Skeletal muscle tissue (tissue), 4 donors: ENCODE results near the gene RIMKLA. TPM values are rescaled to one million over a fixed set of nuclear protein-coding genes. Genes with fewer than 3 reads are reported as not detected.

ENCODE experiments used
- H3K27ac ChIP-seq: one replicate; pipeline ENCODE4 v1.7.0; 2013; ENCODE audit warnings: mild to moderate bottlenecking, low read depth, low read length, inconsistent platforms
- H3K27me3 ChIP-seq, 3 donors: one replicate each; pipeline ENCODE4 v1.7.0; 2013; ENCODE audit warnings: low read length in 3 of 3; ENCODE audit not compliant: control insufficient read depth in 3 of 3, insufficient read depth in 3 of 3
- H3K36me3 ChIP-seq, 3 donors: one replicate each; pipeline ENCODE4 v1.7.0; 2013; ENCODE audit warnings: low read length in 3 of 3; ENCODE audit not compliant: control insufficient read depth in 3 of 3, insufficient read depth in 3 of 3
- H3K4me1 ChIP-seq, 3 donors: one replicate each; pipeline ENCODE4 v1.7.0; 2013; ENCODE audit warnings: low read length in 3 of 3, mild to moderate bottlenecking in 3 of 3; ENCODE audit not compliant: control insufficient read depth in 3 of 3, insufficient read depth in 3 of 3
- H3K4me3 ChIP-seq, 3 donors: one replicate each; pipeline ENCODE4 v1.7.0; 2013; ENCODE audit warnings: low read length in 3 of 3
- H3K9ac ChIP-seq, 3 donors: one replicate each; pipeline ENCODE4 v1.7.0; 2013; ENCODE audit warnings: low read length in 3 of 3, mild to moderate bottlenecking in 3 of 3, moderate library complexity in 2 of 3, low read depth in 1 of 3
- H3K9me3 ChIP-seq, 3 donors: one replicate each; pipeline ENCODE4 v1.7.0; 2013; ENCODE audit warnings: low read length in 3 of 3; ENCODE audit not compliant: control insufficient read depth in 3 of 3
- total RNA-seq: library from RNA; depleted of rRNA; stranded (reverse); fragments of >200 nt; gene quantifications from one replicate; pipeline ENCODE4 v1.2.3, GENCODE V29; 2014
- donor health status: Osteomylitis.

RIMKLA gene
- total RNA-seq, 1 donor from 2014 or later, result 0.52 TPM

GRCh38 chr1:42343049-42343448, 37.5 kb upstream of the RIMKLA start:
- Histone ChIP-seq H3K4me3 (no peak overlapping the region), H3K27me3 (no peaks in the 10 kb centered on the region), H3K9me3 (no peaks in the 10 kb centered on the region), H3K4me1 (no peaks in the 10 kb centered on the region), H3K9ac (no peak overlapping the region), H3K36me3 (no peaks in the 10 kb centered on the region), H3K27ac (no peak overlapping the region)

GRCh38 chr1:42348498-42348897, 32.1 kb upstream of the RIMKLA start:
- Histone ChIP-seq H3K27ac (no peak overlapping the region), H3K9me3 (no peaks in the 10 kb centered on the region), H3K4me3 (no peak overlapping the region), H3K27me3 (peaks cover 2 to 7% (median 5%) of the 10 kb centered on the region in 3 donors), H3K36me3 (no peaks in the 10 kb centered on the region), H3K9ac (no peak overlapping the region), H3K4me1 (no peaks in the 10 kb centered on the region)

- Histone ChIP-seq H3K36me3 (no peaks in the 10 kb centered on the region), H3K9ac (no peak overlapping the region), H3K9me3 (no peaks in the 10 kb centered on the region), H3K4me1 (no peaks in the 10 kb centered on the region), H3K27ac (no peak overlapping the region), H3K27me3 (peaks cover 4 to 8% (median 5%) of the 10 kb centered on the region in 3 donors), H3K4me3 (no peak overlapping the region)
Measured at GRCh38 chr1:42350086-42350485, 30.5 kb upstream of the RIMKLA start.

GRCh38 chr1:42358791-42359190, 21.8 kb upstream of the RIMKLA start:
- no peaks in the 10 kb centered on the region for H3K9me3 ChIP-seq
- no peak overlapping the region for H3K27ac ChIP-seq

GRCh38 chr1:42359466-42359865, 21.1 kb upstream of the RIMKLA start:
- H3K36me3 ChIP-seq, result no peaks in the 10 kb centered on the region
- H3K27ac ChIP-seq, result no peak overlapping the region
- no peaks in the 10 kb centered on the region for H3K9me3 ChIP-seq
- H3K9ac ChIP-seq, result no peak overlapping the region
- no peaks in the 10 kb centered on the region for H3K27me3 ChIP-seq
- no peaks in the 10 kb centered on the region for H3K4me1 ChIP-seq
- no peak overlapping the region for H3K4me3 ChIP-seq

More at GRCh38 chr1:42358791-42359190, 21.8 kb upstream of the RIMKLA start:
- H3K27me3 ChIP-seq, result no peaks in the 10 kb centered on the region
- no peaks in the 10 kb centered on the region for H3K4me1 ChIP-seq
- no peak overlapping the region for H3K9ac ChIP-seq
- no peak overlapping the region for H3K4me3 ChIP-seq
- no peaks in the 10 kb centered on the region for H3K36me3 ChIP-seq

GRCh38 chr1:42364089-42364488, 16.5 kb upstream of the RIMKLA start:
- H3K4me3 ChIP-seq, result no peak overlapping the region
- no peaks in the 10 kb centered on the region for H3K4me1 ChIP-seq
- peaks cover 0 to 5% (median 0%) of the 10 kb centered on the region in 3 donors for H3K27me3 ChIP-seq
- no peaks in the 10 kb centered on the region for H3K9me3 ChIP-seq
- H3K27ac ChIP-seq, result no peak overlapping the region
- H3K9ac ChIP-seq, result no peak overlapping the region
- H3K36me3 ChIP-seq, result no peaks in the 10 kb centered on the region

GRCh38 chr1:42364542-42364941, 16.1 kb upstream of the RIMKLA start:
- no peak overlapping the region for H3K4me3 ChIP-seq
- H3K27ac ChIP-seq, result no peak overlapping the region
- H3K4me1 ChIP-seq, result no peaks in the 10 kb centered on the region
- no peaks in the 10 kb centered on the region for H3K36me3 ChIP-seq
- no peak overlapping the region for H3K9ac ChIP-seq
- H3K27me3 ChIP-seq, result peaks cover 0 to 5% (median 0%) of the 10 kb centered on the region in 3 donors
- H3K9me3 ChIP-seq, result no peaks in the 10 kb centered on the region

GRCh38 chr1:42365118-42365517, 15.5 kb upstream of the RIMKLA start:
- Histone ChIP-seq H3K4me1 (no peaks in the 10 kb centered on the region), H3K36me3 (no peaks in the 10 kb centered on the region), H3K9ac (no peak overlapping the region), H3K27me3 (peaks cover 0 to 5% (median 0%) of the 10 kb centered on the region in 3 donors), H3K27ac (no peak overlapping the region), H3K9me3 (no peaks in the 10 kb centered on the region), H3K4me3 (no peak overlapping the region)

GRCh38 chr1:42368096-42368795, 12.3 kb upstream of the RIMKLA start:
- H3K27me3 ChIP-seq, result peaks cover 0 to 5% (median 0%) of the 10 kb centered on the region in 3 donors
- H3K9ac ChIP-seq, result no peak overlapping the region
- H3K4me1 ChIP-seq, result no peaks in the 10 kb centered on the region
- no peaks in the 10 kb centered on the region for H3K9me3 ChIP-seq
- H3K4me3 ChIP-seq, result no peak overlapping the region
- H3K36me3 ChIP-seq, result no peaks in the 10 kb centered on the region
- no peak overlapping the region for H3K27ac ChIP-seq

GRCh38 chr1:42369471-42369870, 11.1 kb upstream of the RIMKLA start:
- Histone ChIP-seq H3K9me3 (no peaks in the 10 kb centered on the region), H3K4me3 (no peak overlapping the region), H3K4me1 (no peaks in the 10 kb centered on the region), H3K9ac (no peak overlapping the region), H3K36me3 (no peaks in the 10 kb centered on the region), H3K27ac (no peak overlapping the region), H3K27me3 (peaks cover 0 to 5% (median 0%) of the 10 kb centered on the region in 3 donors)
